ENCODE results near the gene PRPF38B. TPM values are rescaled to one million over a fixed set of nuclear protein-coding genes. Genes with fewer than 3 reads are reported as not detected.

The PRPF38B gene
- total and polyA plus RNA-seq, 10 of the 15 experiments (the other 5 are each of a cell fraction or from before 2014, with no cell fraction given) = 32.9 to 79.2 (median 47.8) TPM

GRCh38 chr1:108734171-108734865, 42.2 kb downstream of the PRPF38B start:
- DNase-seq (ENCODE audit: low read depth, low spot score) = no peak
- SMC1A ChIA-PET (ENCODE audit: uncharacterized antibody, unreplicated experiment) = no interaction called here
- 100% methylated on average over 1 of the region's 1 CpG for WGBS (ENCODE audit: insufficient coverage, insufficient replicate concordance, low lambda C conversion rate, missing lambda C conversion rate)
- Histone ChIP-seq H2AFZ (ENCODE audit: control insufficient read depth, low read depth, low read length) (no peak overlapping the region), H3K36me3 (ENCODE audit: control insufficient read depth in 2 of 2, insufficient read depth in 2 of 2, low read length in 1 of 2) (no peaks in the 10 kb centered on the region), H3K4me2 (ENCODE audit: control insufficient read depth, insufficient read depth) (no peak overlapping the region), H3K79me2 (ENCODE audit: control insufficient read depth, insufficient read depth, low read length) (no peaks in the 10 kb centered on the region), H3K27ac (ENCODE audit: control insufficient read depth, insufficient read depth) (no peak overlapping the region), H3K27me3 (replicated peaks in 1 of 2; ENCODE audit: control insufficient read depth in 2 of 2, insufficient read depth in 2 of 2, low read length in 1 of 2) (no peaks in the 10 kb centered on the region; a peak in 1 of 4 replicates), H3K4me1 (ENCODE audit: control insufficient read depth, insufficient read depth, low read length) (no peaks in the 10 kb centered on the region), H3K9ac (ENCODE audit: control insufficient read depth, insufficient read depth, low read length) (no peak overlapping the region), H3K9me3 (replicated peaks; ENCODE audit: control insufficient read depth, insufficient read depth, low read length) (no peaks in the 10 kb centered on the region), H4K20me1 (ENCODE audit: control insufficient read depth, insufficient read depth) (no peaks in the 10 kb centered on the region), H3K4me3 (no peak overlapping the region)
- no peak for ATAC-seq
- CTCF ChIA-PET = interaction anchor here (0.9 to 1.0 kb wide), 2 partner anchors 11 to 12 kb away, joined by 3 read pairs; no protein-coding TSS in a partner anchor
- RAD21 ChIA-PET (ENCODE audit: unreplicated experiment) = no interaction called here
- no TSS peak for BruUV-seq (replicated peaks)
- intact Hi-C loops (cut with micrococcal nuclease; ENCODE audit: unreplicated experiment) (no loop called here), in situ Hi-C loops (cut with MboI) (no loop called here)
- no peak for FAIRE-seq
- POLR2A ChIA-PET = interaction anchor here (1.3 kb wide), 1 partner anchor 14 kb away, joined by 3 read pairs; no protein-coding TSS in a partner anchor
- TF ChIP-seq NFYA (IDR thresholded peaks at IDR 0.05; ENCODE audit: borderline replicate concordance, low read depth, low read length) = no peak
- no peak for TF ChIP-seq HDAC2 (IDR thresholded peaks at IDR 0.05)
- TF ChIP-seq EP300 (IDR thresholded peaks at IDR 0.05; ENCODE audit: borderline replicate concordance in 1 of 2, control insufficient read depth in 1 of 2, low read depth in 2 of 2, low read length in 2 of 2) = no peak
- TF ChIP-seq TAF1 (IDR thresholded peaks at IDR 0.05; ENCODE audit: borderline replicate concordance, low read depth, low read length) = no peak
- no peak for TF ChIP-seq E4F1 (IDR thresholded peaks at IDR 0.05; ENCODE audit: borderline replicate concordance, partially characterized antibody)
- no peak for TF ChIP-seq KAT2A (conservative IDR thresholded peaks at IDR 0.05; ENCODE audit: control insufficient read depth, low read depth, low read length)
- TF ChIP-seq NBN (IDR thresholded peaks at IDR 0.05) = no peak
- TF ChIP-seq NFXL1 (IDR thresholded peaks at IDR 0.05; ENCODE audit: borderline replicate concordance) = no peak
- TF ChIP-seq SMARCA5 (IDR thresholded peaks at IDR 0.05) = no peak
- TF ChIP-seq MXI1 (IDR thresholded peaks at IDR 0.05; ENCODE audit: low read depth, low read length) = no peak
- no peak for TF ChIP-seq CUX1 (IDR thresholded peaks at IDR 0.05; ENCODE audit: insufficient replicate concordance, low read depth, low read length)
- no peak for TF ChIP-seq MEF2B (IDR thresholded peaks at IDR 0.05; ENCODE audit: partially characterized antibody, poor library complexity, severe bottlenecking)
- TF ChIP-seq ZNF384 (IDR thresholded peaks at IDR 0.05; ENCODE audit: borderline replicate concordance, low read depth, low read length) = no peak
- no peak for TF ChIP-seq SIN3A (IDR thresholded peaks at IDR 0.05; ENCODE audit: low read depth, low read length)
- TF ChIP-seq NFIC (IDR thresholded peaks at IDR 0.05; ENCODE audit: low read depth, low read length) = no peak
- no peak for TF ChIP-seq DPF2 (IDR thresholded peaks at IDR 0.05)
